GM18505 (cell line): Measurements from ENCODE around the gene LPP.

Experiments
- ATAC-seq: cut with Tn5 transposase; IDR thresholded peaks from one replicate; pipeline ENCODE4 v1.9.1; 2021; ENCODE audit not compliant: unreplicated experiment
- POLR2A ChIP-seq: IDR thresholded peaks from 4 replicates; pipeline ENCODE4 v1.6.1; 2011; ENCODE audit warnings: borderline replicate concordance; ENCODE audit not compliant: insufficient read depth, insufficient read length; ENCODE audit errors: extremely low read depth

Gene LPP

GRCh38 chr3:188807006-188807405, 653.0 kb downstream of the LPP start:
- ATAC-seq, result no peak
- no peak for TF ChIP-seq POLR2A

GRCh38 chr3:188812198-188812597, 658.2 kb downstream of the LPP start:
- ATAC-seq, result no peak
- TF ChIP-seq POLR2A, result no peak

GRCh38 chr3:188814581-188814980, 660.6 kb downstream of the LPP start:
- no peak for TF ChIP-seq POLR2A
- no peak for ATAC-seq

- no peak for ATAC-seq
- TF ChIP-seq POLR2A, result no peak
These were observed 663.4 kb downstream of the LPP start for GRCh38 chr3:188817103-188817934.

GRCh38 chr3:188817935-188818269, 663.9 kb downstream of the LPP start:
- ATAC-seq, result no peak
- no peak for TF ChIP-seq POLR2A

- no peak for ATAC-seq
- no peak for TF ChIP-seq POLR2A
These were observed 664.3 kb downstream of the LPP start for GRCh38 chr3:188818282-188818681.

GRCh38 chr3:188819939-188820338, 666.0 kb downstream of the LPP start:
- no peak for ATAC-seq
- no peak for TF ChIP-seq POLR2A

- ATAC-seq, result no peak
These were observed 668.0 kb downstream of the LPP start for GRCh38 chr3:188822004-188822403.

GRCh38 chr3:188822411-188822810, 668.5 kb downstream of the LPP start:
- no peak for ATAC-seq
- no peak for TF ChIP-seq POLR2A

More at GRCh38 chr3:188822004-188822403, 668.0 kb downstream of the LPP start:
- no peak for TF ChIP-seq POLR2A

- ATAC-seq, result no peak
- no peak for TF ChIP-seq POLR2A
These were observed 670.6 kb downstream of the LPP start for GRCh38 chr3:188824566-188824965.

- ATAC-seq, result no peak
- TF ChIP-seq POLR2A, result no peak
These were observed 671.9 kb downstream of the LPP start for GRCh38 chr3:188825901-188826300.

GRCh38 chr3:188826574-188826973, 672.6 kb downstream of the LPP start:
- ATAC-seq, result no peak
- no peak for TF ChIP-seq POLR2A

- no peak for ATAC-seq
- TF ChIP-seq POLR2A, result no peak
These were observed 673.1 kb downstream of the LPP start for GRCh38 chr3:188827103-188827502.

- TF ChIP-seq POLR2A, result no peak
These were observed 673.6 kb downstream of the LPP start for GRCh38 chr3:188827576-188827975.

GRCh38 chr3:188829130-188829529, 675.2 kb downstream of the LPP start:
- no peak for ATAC-seq
- TF ChIP-seq POLR2A, result no peak

More at GRCh38 chr3:188827576-188827975, 673.6 kb downstream of the LPP start:
- no peak for ATAC-seq

GRCh38 chr3:188829576-188829975, 675.6 kb downstream of the LPP start:
- no peak for ATAC-seq
- TF ChIP-seq POLR2A, result no peak

GRCh38 chr3:188830893-188831292, 676.9 kb downstream of the LPP start:
- TF ChIP-seq POLR2A, result no peak
- no peak for ATAC-seq
